Measurements from ENCODE around the gene GARIN5A.

GARIN5A gene

GRCh38 chr19:50494186-50495019, 17.8 kb upstream of the GARIN5A start:
- DNase-seq (ENCODE audit: low read depth) = no peak
- H3K4me3 ChIP-seq (ENCODE audit: control insufficient read depth, low read depth, low read length) = no peak overlapping the region
- TF ChIP-seq, protein P1, sequence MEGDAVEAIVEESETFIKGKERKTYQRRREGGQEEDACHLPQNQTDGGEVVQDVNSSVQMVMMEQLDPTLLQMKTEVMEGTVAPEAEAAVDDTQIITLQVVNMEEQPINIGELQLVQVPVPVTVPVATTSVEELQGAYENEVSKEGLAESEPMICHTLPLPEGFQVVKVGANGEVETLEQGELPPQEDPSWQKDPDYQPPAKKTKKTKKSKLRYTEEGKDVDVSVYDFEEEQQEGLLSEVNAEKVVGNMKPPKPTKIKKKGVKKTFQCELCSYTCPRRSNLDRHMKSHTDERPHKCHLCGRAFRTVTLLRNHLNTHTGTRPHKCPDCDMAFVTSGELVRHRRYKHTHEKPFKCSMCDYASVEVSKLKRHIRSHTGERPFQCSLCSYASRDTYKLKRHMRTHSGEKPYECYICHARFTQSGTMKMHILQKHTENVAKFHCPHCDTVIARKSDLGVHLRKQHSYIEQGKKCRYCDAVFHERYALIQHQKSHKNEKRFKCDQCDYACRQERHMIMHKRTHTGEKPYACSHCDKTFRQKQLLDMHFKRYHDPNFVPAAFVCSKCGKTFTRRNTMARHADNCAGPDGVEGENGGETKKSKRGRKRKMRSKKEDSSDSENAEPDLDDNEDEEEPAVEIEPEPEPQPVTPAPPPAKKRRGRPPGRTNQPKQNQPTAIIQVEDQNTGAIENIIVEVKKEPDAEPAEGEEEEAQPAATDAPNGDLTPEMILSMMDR (conservative IDR thresholded peaks at IDR 0.05; ENCODE audit: control insufficient read depth, insufficient read depth, low read depth, low read length) = no peak

DNA sequence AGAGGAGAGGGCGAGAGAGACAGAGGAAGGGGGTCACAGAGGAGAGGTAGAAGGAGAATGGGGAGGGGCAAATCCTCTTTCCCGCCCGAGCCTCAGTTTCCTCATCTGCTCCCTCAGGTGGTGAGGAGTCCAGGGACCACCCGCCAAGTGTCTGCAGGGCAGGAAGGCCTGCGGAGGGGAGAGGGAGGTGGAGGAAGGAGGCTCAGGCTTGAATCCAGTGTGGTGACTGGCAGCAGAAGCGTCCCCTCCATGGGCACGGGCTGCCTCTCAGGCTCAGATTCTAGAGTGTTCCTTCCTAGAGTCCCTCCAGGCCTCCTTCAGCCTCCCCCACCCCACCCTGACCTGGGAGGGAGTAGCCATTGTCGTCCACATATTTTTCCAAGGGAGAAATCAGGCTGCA, 16.5 kb upstream of the GARIN5A start:
- no peak overlapping the region for H3K4me3 ChIP-seq (ENCODE audit: control insufficient read depth, low read depth, low read length)
- no peak for DNase-seq (ENCODE audit: low read depth)
- TF ChIP-seq, protein P1 (conservative IDR thresholded peaks at IDR 0.05; ENCODE audit: control insufficient read depth, insufficient read depth, low read depth, low read length) = no peak

DNA sequence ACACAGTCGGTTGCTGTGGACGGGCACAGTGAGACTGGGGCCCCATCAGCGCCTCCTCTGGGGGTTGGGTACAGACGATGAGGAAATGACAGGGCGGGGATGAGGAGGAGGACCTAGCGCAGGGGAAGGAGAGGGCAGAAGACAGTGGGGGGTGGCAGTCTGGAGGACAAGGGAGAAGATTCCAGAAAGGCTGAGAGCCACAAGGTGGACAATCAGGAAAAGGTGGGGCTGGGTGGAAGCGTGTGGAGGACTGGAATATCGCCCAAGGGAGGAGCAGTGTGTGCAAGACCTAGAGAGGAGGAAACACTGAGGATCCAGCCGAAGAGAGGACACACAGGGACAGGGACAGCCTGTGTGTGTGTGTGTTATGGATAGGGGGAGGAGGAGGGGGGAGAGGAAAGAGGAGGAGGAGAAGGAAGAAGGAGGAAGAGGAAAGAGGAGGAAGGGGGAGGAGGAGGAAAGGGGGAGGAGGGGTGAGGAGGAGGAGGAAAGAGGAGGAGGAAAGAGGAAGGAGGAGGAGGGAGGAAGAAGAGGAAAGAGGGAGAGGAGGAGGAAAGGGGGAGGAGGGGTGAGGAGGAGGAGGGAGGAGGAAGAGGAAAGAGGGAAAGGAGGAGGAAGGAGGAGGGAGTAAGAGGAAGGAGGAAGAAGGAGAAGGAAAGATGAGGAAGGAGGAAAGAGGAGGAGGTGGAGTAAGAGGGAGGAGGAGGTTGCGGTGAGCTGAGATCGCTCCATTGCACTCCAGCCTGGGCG, 15.8 kb upstream of the GARIN5A start:
- H3K4me3 ChIP-seq (ENCODE audit: control insufficient read depth, low read depth, low read length) = no peak overlapping the region
- TF ChIP-seq, protein P1 (conservative IDR thresholded peaks at IDR 0.05; ENCODE audit: control insufficient read depth, insufficient read depth, low read depth, low read length) = no peak
- no peak for DNase-seq (ENCODE audit: low read depth)

DNA sequence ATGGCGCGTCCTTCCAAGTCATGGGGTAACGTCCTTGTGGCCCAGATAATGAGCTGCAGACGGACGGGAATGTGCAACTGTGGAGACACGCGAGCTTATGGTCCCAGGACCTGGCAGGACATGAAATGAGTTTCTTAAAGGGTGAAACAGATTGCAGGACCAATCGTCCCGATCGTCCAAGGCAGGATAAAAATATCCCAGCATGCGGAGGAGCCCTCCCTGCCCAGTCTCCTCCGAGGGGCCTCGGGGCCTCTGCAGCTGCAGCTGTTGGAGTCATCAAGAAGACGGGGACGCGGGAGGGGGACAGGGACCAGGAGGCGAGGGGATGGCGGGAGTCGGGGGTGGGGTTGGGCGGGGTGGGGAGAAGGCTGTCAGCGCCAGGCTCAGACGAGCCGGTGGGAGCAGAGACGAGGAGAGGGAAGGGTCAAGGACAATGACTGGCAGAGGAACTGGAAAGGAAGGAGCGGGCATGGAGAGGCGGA, 14.4 kb upstream of the GARIN5A start:
- H3K4me3 ChIP-seq (ENCODE audit: control insufficient read depth, low read depth, low read length) = no peak overlapping the region
- DNase-seq (ENCODE audit: low read depth) = no peak
- TF ChIP-seq, protein P1 (conservative IDR thresholded peaks at IDR 0.05; ENCODE audit: control insufficient read depth, insufficient read depth, low read depth, low read length) = no peak

GRCh38 chr19:50490411-50490811, 13.8 kb upstream of the GARIN5A start:
- H3K4me3 ChIP-seq (ENCODE audit: control insufficient read depth, low read depth, low read length) = no peak overlapping the region
- DNase-seq (ENCODE audit: low read depth) = no peak
- TF ChIP-seq, protein P1 (conservative IDR thresholded peaks at IDR 0.05; ENCODE audit: control insufficient read depth, insufficient read depth, low read depth, low read length) = no peak

DNA sequence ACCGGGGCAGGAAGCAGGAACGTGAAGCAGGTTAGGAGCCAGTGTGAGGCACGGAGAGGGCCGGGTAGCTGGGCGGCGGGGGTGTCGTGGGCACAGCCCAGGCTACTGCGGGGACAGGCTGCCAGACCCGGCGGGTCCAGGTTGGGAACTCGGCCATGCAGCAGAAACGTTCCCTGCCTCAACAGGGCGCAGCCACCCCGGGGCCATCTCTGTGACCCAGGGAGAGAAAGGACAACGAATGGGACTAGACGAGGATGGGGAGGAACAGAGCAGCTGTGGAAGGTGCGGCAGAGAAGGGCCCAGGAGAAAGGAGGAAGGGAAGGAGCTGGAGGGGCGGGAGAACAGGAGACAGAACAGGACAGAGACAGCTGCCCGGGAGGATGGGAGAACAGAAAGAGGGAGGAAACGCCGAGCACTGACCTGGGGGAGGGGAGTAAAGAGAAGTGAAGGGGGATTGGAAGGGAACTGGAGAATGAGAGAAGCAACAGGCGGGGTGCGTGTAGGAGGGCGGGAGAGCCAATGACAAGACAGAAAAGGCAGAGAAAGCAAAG, 12.9 kb upstream of the GARIN5A start:
- DNase-seq (ENCODE audit: low read depth) = no peak
- H3K4me3 ChIP-seq (ENCODE audit: control insufficient read depth, low read depth, low read length) = no peak overlapping the region
- TF ChIP-seq, protein P1 (conservative IDR thresholded peaks at IDR 0.05; ENCODE audit: control insufficient read depth, insufficient read depth, low read depth, low read length) = no peak
